Tongue (tissue), 2 donors: ENCODE data around the gene WFIKKN2. TPM values are rescaled to one million over a fixed set of nuclear protein-coding genes. Genes with fewer than 3 reads are reported as not detected.
"Not testable (repeated sequence)": the region's sequence is repeated elsewhere in the genome, so short reads cannot be mapped to it uniquely, and the experiment has no call there.

ENCODE experiments used
- DNase-seq: peaks from one replicate; pipeline ENCODE4 v3.0.0-alpha.2; 2015
- total RNA-seq: library from RNA; depleted of rRNA; stranded (reverse); fragments of >200 nt; gene quantifications from one replicate; pipeline ENCODE4 v1.2.3, GENCODE V29; 2014

The WFIKKN2 gene
- total RNA-seq, result 4.0 TPM

DNA sequence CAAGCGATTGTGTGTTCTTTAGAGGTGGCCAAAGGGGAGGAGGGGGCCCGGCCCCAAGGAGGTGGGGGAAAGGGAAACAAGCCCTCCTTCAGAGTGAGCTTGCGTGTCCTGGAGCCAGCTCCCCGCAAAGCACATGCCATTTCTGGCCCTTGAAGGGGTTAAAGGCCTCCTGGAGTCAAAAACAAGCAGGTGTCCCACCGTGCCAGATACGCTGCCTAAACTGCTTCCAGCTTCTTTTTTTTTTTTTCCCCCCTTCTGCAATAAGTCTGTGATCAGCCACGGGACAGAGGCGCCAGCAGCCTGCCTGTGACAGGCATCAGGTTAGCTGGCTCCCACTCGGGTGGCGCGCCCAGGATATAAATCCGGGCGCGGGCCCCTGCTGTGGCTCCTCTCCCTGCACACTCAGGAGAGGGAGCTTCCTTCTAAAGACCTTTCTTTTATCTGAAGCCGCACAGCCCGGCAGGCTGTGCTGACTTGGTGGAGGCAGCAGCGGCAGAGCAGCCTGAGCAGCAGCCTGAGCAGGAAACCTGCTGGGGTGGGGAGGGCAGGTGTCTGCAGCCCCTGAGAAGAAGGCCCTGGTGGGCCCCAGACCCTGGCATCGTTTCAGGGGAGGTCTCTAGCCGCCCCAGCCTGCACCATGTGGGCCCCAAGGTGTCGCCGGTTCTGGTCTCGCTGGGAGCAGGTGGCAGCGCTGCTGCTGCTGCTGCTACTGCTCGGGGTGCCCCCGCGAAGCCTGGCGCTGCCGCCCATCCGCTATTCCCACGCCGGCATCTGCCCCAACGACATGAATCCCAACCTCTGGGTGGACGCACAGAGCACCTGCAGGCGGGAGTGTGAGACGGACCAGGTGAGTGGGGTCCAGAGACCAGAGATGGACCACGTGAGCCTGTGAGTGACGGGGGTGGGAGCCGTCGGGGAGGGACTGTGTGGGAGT, at the start of gene WFIKKN2:
Gene WFIKKN2, plus strand, starts transcription at position 286 of the 934 bp plus-strand sequence. Its CDS starts 352 bp downstream, at position 638.
- DNase-seq, result peak; percentile 37

- DNase-seq, result peak; percentile 87
Observed at GRCh38 chr17:50785946-50786570, 49.3 kb upstream of the WFIKKN2 start.

DNA sequence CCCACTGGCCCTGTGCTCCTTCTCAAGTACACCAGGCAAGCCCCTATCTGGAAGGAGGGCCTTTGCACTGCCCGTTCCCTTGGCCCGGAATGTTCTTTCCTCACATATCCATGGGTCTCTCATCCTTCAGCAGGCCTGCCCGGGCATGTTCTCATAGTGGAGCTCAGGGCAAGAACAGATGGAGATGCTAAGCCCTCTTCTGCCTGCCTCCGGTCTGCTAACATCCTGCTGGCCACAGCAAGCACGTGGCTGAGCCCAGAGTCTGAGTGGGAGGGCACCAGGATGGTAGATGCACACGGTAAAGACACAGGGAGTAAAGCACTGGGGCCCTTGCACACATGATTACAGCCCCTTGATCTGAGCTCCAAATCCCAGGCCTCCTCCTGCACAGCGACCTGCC, 48.3 kb upstream of the WFIKKN2 start:
- DNase-seq, result no peak

DNA sequence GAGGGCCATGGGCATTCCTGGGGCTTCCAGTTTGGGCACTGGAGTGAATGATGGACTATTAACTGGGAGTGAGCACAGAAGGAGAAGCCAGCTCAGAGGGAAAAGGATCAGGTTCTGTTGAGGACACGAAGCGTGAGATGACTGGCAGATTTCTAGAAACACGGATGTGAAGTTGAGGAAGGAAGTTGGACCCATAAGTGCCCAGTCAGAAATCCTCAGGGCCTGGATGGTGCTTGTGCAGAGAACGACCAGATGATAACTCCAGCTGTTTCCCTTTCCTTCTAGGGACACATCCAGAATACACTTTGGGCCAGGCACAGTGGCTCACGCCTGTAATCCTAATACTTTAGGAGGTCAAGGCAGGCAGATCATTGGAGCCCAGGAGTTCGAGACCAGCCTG, 44.8 kb upstream of the WFIKKN2 start:
- DNase-seq, result no peak

DNA sequence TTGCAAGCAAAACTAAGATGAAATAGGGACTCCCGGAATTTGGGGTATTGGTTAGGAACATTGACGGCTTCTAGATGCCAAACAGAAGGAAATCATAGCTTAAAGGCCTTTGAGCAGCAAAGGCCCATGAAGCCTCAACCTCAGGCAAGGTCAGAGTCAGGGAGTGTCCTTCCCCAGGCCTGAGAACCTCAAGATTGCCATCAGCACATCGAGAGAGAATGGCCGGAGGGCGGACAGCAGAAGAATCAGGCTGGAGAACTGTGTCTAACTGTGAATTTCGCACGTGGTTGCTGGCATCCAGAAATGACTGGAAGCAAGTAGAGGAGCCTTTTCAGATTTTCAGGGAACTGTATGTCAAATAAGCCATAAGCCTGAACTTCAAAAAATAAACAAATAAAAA, 43.3 kb upstream of the WFIKKN2 start:
- no peak for DNase-seq

DNA sequence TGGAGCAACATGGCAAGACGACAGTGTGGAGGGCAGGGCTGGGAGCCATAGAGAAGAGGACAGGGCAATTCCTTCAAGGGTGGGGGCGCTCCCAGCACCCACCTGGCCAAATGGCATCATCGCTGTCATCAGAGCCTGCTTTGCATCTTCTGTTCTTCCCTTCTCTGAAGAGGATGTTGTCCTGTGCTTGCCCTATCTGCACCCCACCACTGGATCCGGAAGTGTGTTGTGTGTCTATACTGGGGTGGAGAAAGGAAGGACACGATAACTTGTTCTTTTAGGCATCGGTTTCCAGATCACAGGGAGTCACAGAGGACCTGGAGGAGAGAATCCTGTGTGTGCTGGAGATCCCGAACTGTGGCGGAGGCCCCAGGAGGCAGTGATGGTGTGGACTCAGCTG, 42.4 kb upstream of the WFIKKN2 start:
- no peak for DNase-seq

- DNase-seq, result no peak
Observed at GRCh38 chr17:50794361-50794760, 41.0 kb upstream of the WFIKKN2 start.

DNA sequence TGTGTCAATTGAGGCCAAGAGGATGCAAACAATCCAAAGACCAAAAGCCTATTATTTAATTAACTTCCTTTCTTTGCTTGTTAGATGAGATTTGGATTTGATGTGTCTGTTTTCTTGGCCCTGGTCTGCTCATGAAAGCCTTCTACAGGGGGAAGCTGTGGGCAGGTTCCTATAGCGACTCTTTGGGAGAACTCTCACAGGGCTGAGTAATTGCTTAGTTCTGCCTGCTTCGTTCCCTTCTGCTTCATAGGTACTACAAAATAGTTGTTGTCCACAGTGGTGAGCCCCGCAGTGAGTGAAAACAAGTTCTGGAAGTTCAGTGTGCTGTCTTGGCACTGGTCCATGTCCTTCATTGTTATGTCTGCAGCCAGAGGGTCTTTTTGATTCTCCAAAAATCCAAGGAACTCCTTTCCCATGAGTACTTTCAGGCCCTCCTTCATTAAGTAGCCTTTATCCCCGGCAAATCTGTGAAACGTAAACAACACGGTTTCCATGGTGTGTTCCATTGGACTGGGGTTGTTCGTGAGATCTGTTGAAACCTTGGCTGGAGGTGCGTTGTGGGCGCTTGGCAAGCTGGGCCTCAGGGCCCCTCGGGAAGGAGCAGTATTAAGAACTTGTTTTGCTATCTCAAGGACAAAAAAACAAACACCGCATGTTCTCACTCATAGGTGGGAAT, 38.1 kb upstream of the WFIKKN2 start:
- DNase-seq, result peak; percentile 52

DNA sequence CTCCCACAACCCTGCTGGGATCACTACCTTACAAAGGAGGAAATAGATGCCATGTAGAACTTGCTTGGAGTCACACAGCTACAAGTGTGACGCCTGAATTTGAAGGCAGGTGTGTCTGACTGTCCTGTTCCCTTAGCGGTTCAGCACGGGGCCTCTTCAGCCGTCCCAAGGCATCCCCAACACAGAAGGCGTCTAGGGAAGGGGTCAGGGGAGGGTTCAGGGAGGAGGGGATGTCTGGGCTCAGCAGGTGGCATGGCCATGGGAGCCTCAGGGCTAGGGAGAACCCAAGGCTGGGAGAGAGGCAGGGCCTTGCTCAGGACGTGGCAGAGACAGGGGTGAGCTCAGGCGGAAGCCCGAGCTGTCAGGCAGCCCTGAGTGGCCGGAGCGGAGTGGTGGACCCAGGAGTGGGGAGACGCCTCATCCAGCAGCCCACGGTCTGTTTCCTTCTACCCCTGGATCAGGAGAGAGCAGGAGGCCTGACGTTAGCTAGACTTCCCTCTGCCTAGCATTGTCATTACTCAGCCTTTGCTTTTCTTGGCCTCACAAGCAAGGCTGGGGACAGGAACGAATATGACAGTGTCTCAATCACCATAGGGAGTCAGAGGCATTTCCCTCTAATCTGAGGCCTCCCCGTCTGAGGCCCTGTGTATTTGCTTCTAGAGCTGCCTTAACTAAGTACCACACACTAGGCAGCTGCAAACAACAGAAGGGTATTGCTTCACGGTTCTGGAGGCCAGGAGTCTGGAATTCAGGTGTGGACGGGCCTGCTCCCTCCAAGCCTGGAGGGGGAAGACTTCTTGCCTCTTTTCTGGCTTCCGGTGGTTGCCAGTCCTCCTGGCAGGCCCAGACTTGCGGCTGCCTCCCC, 36.7 kb upstream of the WFIKKN2 start:
- DNase-seq, result peak; percentile 32

DNA sequence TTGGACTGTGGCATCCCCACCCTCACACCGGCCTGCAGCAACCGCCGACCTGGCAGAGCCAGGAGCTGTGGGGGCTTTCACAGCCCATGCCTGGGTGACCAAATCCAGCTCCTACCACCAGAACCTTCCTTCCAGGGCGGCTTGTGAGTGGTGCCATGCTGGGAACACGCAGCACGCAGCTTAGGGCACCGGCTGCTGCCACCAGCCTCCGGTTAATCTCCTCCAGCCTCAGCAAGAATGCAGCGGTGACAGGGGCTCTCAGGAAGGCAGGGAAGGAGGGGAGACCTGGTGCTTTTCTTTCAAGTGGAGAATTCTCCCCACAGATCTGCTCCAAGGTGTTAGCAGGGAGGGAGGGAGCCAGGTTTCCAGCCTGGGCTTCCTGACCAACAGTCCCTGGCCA, 35.8 kb upstream of the WFIKKN2 start:
- DNase-seq, result peak; percentile 22

DNA sequence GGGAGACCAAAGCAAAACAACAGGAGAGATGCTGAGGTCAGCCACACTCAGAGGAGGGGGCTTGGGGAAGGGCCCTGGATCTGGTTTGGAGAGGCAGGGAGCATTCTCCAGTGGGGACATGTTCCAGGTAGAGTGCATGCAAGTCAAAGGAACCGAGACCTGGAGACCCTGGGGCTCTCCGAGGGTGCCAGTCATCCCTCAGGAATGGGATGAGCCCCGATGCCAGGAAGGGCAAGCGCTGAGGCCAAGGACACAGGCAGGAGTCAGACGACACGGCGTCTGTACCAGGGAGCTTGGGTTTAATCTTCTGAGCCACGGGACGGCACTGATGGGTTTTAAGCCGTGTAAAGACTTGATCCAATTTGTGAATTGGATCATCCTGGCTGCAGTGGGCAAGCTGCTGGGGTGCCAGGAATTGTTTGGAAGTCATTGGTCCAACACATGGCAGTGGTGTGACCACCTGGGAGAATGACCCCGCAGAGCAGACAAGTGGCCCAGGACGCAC, 35.1 kb upstream of the WFIKKN2 start:
- DNase-seq, result no peak

GRCh38 chr17:50802609-50803571, 32.5 kb upstream of the WFIKKN2 start:
- DNase-seq, result no peak

- DNase-seq, result no peak
Observed at GRCh38 chr17:50803676-50804075, 31.7 kb upstream of the WFIKKN2 start.

DNA sequence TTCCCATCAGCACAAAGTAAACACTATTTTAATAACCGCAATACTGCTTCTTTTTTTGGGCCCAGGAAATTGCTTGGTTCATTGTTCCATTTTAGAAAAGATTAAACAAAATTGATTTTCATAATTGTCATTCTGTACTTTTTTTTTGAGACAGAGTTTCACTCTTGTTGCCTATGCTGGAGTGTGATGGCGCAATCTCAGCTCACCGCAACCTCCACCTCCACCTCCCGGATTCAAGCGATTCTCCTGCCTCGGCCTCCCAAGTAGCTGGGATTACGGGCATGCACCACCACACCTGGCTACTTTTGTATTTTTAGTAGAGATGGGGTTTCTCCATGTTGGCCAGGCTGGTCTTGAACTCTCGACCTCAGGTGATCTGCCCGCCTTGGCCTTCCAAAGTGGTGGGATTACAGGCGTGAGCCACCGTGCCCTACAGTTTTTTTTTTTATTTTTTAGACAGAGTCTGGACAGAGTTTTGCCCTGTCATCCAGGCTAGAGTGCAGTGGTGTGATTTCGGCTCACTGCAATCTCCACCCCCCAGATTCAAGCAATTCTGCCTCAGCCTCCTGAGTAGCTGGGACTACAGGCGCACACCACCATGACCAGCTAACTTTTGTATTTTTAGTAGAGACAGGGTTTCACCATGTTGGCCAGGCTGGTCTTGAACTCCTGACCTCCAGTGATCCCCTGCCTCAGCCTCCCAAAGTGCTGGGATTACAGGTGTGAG, 30.5 kb upstream of the WFIKKN2 start:
- DNase-seq, result not testable (repeated sequence)

DNA sequence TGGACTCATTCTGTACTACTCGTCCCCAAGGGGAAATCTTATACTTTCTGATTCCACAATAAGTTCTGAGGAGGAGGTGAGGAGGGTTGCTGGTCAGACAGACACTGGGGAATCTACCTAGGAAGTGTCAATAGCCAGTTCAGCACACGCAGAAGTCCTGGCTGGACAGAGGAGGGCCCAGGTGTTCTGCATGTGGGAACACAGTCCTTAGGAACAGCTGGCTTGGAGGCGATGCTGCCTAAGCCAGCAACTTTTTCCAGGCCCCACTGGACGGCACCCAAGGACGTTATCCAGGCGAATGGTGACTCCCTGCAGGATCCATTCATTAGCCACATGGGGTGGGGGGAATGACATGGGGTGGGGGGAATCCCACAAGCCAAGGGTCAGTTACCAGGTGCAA, 29.9 kb upstream of the WFIKKN2 start:
- peak; percentile 26 for DNase-seq

DNA sequence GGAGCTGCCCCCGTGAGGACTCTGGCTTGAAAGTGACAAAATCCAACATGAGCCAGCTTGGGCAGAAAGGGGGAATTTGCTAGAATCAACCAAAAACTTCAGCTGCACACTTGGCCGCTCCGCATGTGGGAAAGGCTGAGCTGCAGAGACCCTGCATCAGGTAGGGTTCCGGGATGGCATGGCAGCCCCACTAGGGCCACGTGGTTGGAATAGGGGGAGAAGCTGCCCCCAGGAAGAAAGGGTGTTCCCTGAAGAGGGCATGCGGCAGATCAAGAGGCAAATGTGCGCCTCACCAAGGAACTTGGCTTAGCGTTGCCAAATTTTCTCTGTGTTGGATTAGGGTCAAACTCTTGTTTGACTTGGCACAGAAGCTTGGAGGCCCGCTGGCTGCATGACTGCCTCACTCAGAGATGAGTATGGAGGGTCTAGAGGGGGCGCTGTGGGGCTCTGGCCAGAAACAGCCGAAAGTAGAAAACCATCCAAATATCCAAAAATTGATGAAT, 29.2 kb upstream of the WFIKKN2 start:
- DNase-seq, result peak; percentile 31

DNA sequence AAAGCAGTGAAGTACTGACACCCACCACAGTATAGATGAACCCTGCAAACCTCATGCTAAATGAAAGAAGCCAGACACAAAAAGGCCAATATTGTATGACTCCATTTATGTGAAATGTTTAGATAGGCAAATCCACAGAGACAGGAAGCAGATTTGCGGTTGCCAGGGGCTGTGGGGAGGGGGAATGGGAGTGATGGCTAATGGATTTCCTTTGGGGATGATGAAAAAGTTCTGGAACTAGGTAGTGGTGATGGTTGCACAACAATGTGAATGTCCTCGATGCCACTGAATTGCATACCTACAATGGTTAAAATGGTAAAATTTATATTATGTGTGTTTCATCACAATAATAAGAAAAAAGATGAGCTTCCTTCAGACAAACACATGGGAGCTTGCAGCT, 28.4 kb upstream of the WFIKKN2 start:
- DNase-seq, result no peak

GRCh38 chr17:50807675-50808074, 27.7 kb upstream of the WFIKKN2 start:
- DNase-seq, result no peak

DNA sequence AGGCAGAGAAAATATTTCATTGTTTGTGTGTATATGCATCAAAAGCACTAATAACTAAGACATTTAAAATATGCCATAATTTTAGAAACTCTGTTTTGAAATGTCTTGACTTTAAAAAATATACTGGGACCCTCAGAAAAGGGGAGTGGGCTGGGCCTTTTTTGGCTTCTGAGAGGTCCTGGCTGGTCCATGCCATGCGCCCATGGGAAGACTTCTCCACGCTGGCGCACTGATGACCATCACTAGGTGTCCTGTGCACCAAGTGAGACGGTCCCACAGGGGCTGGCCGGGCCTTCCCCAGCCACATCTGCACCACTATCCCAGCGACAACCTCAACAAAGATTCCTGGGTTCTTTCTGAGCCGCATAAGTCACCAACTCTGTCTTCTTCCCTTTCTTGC, 27.0 kb upstream of the WFIKKN2 start:
- DNase-seq, result no peak

DNA sequence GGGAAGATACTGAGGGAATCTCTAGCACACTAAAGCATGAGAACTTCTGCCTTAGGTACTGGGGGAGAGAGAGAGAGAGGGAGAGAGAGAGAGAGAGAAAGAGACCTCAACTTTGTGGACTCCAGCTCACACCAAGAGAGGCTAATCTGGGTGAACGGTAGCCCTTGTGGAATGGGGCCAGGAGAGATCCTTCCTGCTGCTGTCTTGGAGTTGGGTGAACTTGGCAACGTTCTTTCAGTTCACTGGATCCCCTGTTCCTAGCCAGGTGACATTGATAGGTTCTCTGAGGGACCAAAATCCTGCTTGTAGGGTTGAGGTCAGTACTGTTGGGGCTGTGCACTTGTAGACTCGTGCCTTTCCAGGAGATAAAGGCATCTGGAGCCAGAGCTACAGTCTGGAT, 26.5 kb upstream of the WFIKKN2 start:
- DNase-seq, result no peak
